Keratinocyte (primary cell): ENCODE results near the gene NID2.

ENCODE experiments used
- EZH2 ChIP-seq: IDR thresholded peaks from one replicate; pipeline ENCODE4 v1.6.1; 2012; ENCODE audit warnings: inconsistent platforms, mild to moderate bottlenecking, low read length, moderate library complexity
- TF ChIP-seq, protein P1 (sequence below), 3 experiments: IDR thresholded peaks in 1 of 3; conservative IDR thresholded peaks in 1 of 3; optimal IDR thresholded peaks in 1 of 3; 2 replicates in 2 of 3; 3 replicates in 1 of 3; pipeline versions ENCODE3 to v1.5.1; 2011; ENCODE audit warnings: low read length in 3 of 3, mild to moderate bottlenecking in 3 of 3, moderate library complexity in 2 of 3, control low read depth in 1 of 3, inconsistent platforms in 1 of 3; ENCODE audit not compliant: insufficient read depth in 2 of 3; ENCODE audit errors: extremely low read depth in 1 of 3

DNA sequence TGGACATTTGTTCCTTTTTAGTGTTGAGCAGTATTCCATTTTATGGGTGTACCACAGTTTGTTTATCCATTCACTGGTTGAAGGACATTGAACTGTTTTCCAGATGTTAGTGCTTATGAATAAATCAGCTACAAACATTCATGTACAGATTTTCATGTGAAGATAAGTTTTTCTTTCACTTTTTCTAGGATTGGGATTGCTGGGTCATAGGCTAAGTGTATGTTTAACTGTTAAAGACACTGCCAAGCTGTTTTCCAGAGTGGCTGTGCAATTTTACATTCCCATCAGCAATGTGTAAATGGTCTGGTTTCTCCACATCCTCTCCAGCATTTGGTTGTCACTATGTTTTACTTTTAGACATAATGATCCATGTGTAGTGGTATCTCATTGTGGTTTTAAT lies 14.0 kb upstream of the NID2 start:
- TF ChIP-seq EZH2, result no peak
- TF ChIP-seq, protein P1, sequence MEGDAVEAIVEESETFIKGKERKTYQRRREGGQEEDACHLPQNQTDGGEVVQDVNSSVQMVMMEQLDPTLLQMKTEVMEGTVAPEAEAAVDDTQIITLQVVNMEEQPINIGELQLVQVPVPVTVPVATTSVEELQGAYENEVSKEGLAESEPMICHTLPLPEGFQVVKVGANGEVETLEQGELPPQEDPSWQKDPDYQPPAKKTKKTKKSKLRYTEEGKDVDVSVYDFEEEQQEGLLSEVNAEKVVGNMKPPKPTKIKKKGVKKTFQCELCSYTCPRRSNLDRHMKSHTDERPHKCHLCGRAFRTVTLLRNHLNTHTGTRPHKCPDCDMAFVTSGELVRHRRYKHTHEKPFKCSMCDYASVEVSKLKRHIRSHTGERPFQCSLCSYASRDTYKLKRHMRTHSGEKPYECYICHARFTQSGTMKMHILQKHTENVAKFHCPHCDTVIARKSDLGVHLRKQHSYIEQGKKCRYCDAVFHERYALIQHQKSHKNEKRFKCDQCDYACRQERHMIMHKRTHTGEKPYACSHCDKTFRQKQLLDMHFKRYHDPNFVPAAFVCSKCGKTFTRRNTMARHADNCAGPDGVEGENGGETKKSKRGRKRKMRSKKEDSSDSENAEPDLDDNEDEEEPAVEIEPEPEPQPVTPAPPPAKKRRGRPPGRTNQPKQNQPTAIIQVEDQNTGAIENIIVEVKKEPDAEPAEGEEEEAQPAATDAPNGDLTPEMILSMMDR (optimal IDR thresholded peaks at IDR 0.05 in 1 of 3, IDR thresholded peaks at IDR 0.05 in 1 of 3, conservative IDR thresholded peaks at IDR 0.05 in 1 of 3; ENCODE audit: extremely low read depth in 1 of 3, insufficient read depth in 2 of 3, low read length in 3 of 3), result no peak
